IPS-20b (cell line): ENCODE data around the gene SLA2.
"Not testable (repeated sequence)": the region's sequence is repeated elsewhere in the genome, so short reads cannot be mapped to it uniquely, and the experiment has no call there.

Experiments
- H3K27ac ChIP-seq: one replicate; pipeline ENCODE4 v1.5.1; 2013; ENCODE audit warnings: low read length
- H3K27me3 ChIP-seq: 2 replicates; pipeline ENCODE4 v1.6.1; 2013; ENCODE audit warnings: mild to moderate bottlenecking, low read length, inconsistent platforms; ENCODE audit not compliant: insufficient read depth
- H3K36me3 ChIP-seq: 2 replicates; pipeline ENCODE4 v1.6.1; 2013; ENCODE audit warnings: low read depth, mild to moderate bottlenecking, inconsistent platforms, low read length, moderate library complexity; ENCODE audit not compliant: insufficient read depth
- H3K4me1 ChIP-seq: 2 replicates; pipeline ENCODE4 v1.6.1; 2013; ENCODE audit warnings: mild to moderate bottlenecking, control low read depth, inconsistent platforms, low read length, moderate library complexity; ENCODE audit not compliant: insufficient read depth
- H3K4me3 ChIP-seq: 2 replicates; pipeline ENCODE4 v1.5.1; 2013; ENCODE audit warnings: mild to moderate bottlenecking, low read length, inconsistent platforms
- H3K9ac ChIP-seq: 2 replicates; pipeline ENCODE4 v1.6.1; 2013; ENCODE audit warnings: low read depth, mild to moderate bottlenecking, inconsistent platforms, low read length, moderate library complexity
- H3K9me3 ChIP-seq: 2 replicates; pipeline ENCODE4 v1.6.1; 2013; ENCODE audit warnings: mild to moderate bottlenecking, low read depth, low read length, inconsistent platforms; ENCODE audit not compliant: insufficient read depth

SLA2 gene

GRCh38 chr20:36571564-36572504 lies 74.2 kb downstream of the SLA2 start:
- H3K27ac ChIP-seq, result peak overlapping the region; percentile 96
- peaks cover 28% of the 10 kb centered on the region; the same call in 1 of the 2 replicates for H3K4me1 ChIP-seq
- H3K9me3 ChIP-seq, result no peaks in the 10 kb centered on the region
- H3K9ac ChIP-seq, result peak overlapping the region; percentile 79
- H3K27me3 ChIP-seq, result no peaks in the 10 kb centered on the region
- H3K4me3 ChIP-seq, result peak overlapping the region; percentile 72
- H3K36me3 ChIP-seq, result no peaks in the 10 kb centered on the region; the same call in none of the 2 replicates

- H3K27me3 ChIP-seq, result no peaks in the 10 kb centered on the region
- no peaks in the 10 kb centered on the region for H3K36me3 ChIP-seq
- no peak overlapping the region for H3K9ac ChIP-seq
- H3K9me3 ChIP-seq, result peaks cover 7% of the 10 kb centered on the region
- no peak overlapping the region for H3K27ac ChIP-seq
- H3K4me3 ChIP-seq, result no peak overlapping the region
- H3K4me1 ChIP-seq, result peaks cover 22% of the 10 kb centered on the region; the same call in 1 of the 2 replicates
Observed at GRCh38 chr20:36569847-36570429, 76.1 kb downstream of the SLA2 start.

GRCh38 chr20:36565520-36565919 lies 80.5 kb downstream of the SLA2 start:
- peaks cover 8% of the 10 kb centered on the region for H3K9me3 ChIP-seq
- H3K4me3 ChIP-seq, result no peak overlapping the region
- H3K27ac ChIP-seq, result no peak overlapping the region
- H3K36me3 ChIP-seq, result no peaks in the 10 kb centered on the region
- no peak overlapping the region for H3K9ac ChIP-seq
- peaks cover 14% of the 10 kb centered on the region; the same call in 1 of the 2 replicates for H3K4me1 ChIP-seq
- H3K27me3 ChIP-seq, result no peaks in the 10 kb centered on the region

- not testable (repeated sequence) for H3K9me3 ChIP-seq, H3K27ac ChIP-seq, H3K36me3 ChIP-seq, H3K4me3 ChIP-seq, H3K27me3 ChIP-seq, H3K9ac ChIP-seq
- peaks cover 14% of the 10 kb centered on the region; the same call in 1 of the 2 replicates for H3K4me1 ChIP-seq
Observed at GRCh38 chr20:36564726-36565121, 81.3 kb downstream of the SLA2 start.

- not testable (repeated sequence) for H3K4me3 ChIP-seq, H3K27me3 ChIP-seq, H3K9me3 ChIP-seq, H3K27ac ChIP-seq, H3K9ac ChIP-seq, H3K36me3 ChIP-seq
- H3K4me1 ChIP-seq, result peaks cover 14% of the 10 kb centered on the region; the same call in 1 of the 2 replicates
Observed at GRCh38 chr20:36564078-36564725, 81.8 kb downstream of the SLA2 start.

GRCh38 chr20:36563374-36563773 lies 82.6 kb downstream of the SLA2 start:
- peaks cover 8% of the 10 kb centered on the region for H3K9me3 ChIP-seq
- H3K27me3 ChIP-seq, result no peaks in the 10 kb centered on the region
- H3K36me3 ChIP-seq, result no peaks in the 10 kb centered on the region
- peak overlapping the region; percentile 48 for H3K27ac ChIP-seq
- peaks cover 14% of the 10 kb centered on the region; the same call in 1 of the 2 replicates for H3K4me1 ChIP-seq
- peak overlapping the region; percentile 48; the same call in 1 of the 2 replicates for H3K4me3 ChIP-seq
- H3K9ac ChIP-seq, result peak overlapping the region; percentile 32; the same call in 1 of the 2 replicates

- Histone ChIP-seq H3K4me1 (peaks cover 14% of the 10 kb centered on the region; the same call in 1 of the 2 replicates), H3K9ac (peak overlapping the region; percentile 32; the same call in 1 of the 2 replicates), H3K9me3 (peaks cover 8% of the 10 kb centered on the region), H3K27me3 (no peaks in the 10 kb centered on the region), H3K27ac (peak overlapping the region; percentile 48), H3K36me3 (no peaks in the 10 kb centered on the region), H3K4me3 (peak overlapping the region; percentile 48; the same call in 1 of the 2 replicates)
Observed at GRCh38 chr20:36562724-36563123, 83.3 kb downstream of the SLA2 start.
